Ascending aorta (tissue), 2 donors: ENCODE measurements around the gene NEIL1. TPM values are rescaled to one million over a fixed set of nuclear protein-coding genes. Genes with fewer than 3 reads are reported as not detected.
"Not testable (repeated sequence)": the region's sequence is repeated elsewhere in the genome, so short reads cannot be mapped to it uniquely, and the experiment has no call there.

Source experiments
- DNase-seq, 2 donors: peaks; one replicate each; pipeline ENCODE4 v3.0.0-alpha.2; 2019; ENCODE audit warnings: low spot score in 2 of 2
- H3K27ac ChIP-seq, 2 donors: fragments of 200-600 bp; sonication (generic); one replicate each; pipeline ENCODE4 v1.5.1; 2016 to 2017; ENCODE audit warnings: mild to moderate bottlenecking in 1 of 2
- H3K27me3 ChIP-seq: fragments of 200-600 bp; sonication (generic); one replicate; pipeline ENCODE4 v1.5.1; 2017
- H3K36me3 ChIP-seq, 2 donors: fragments of 200-600 bp; sonication (generic); one replicate each; pipeline ENCODE4 v1.5.1; 2016
- H3K4me1 ChIP-seq, 2 donors: fragments of 200-600 bp; sonication (generic); one replicate each; pipeline ENCODE4 v1.5.1; 2016 to 2017; ENCODE audit warnings: mild to moderate bottlenecking in 1 of 2
- H3K4me3 ChIP-seq, 2 donors: fragments of 200-600 bp; sonication (generic); one replicate each; pipeline ENCODE4 v1.5.1; 2016 to 2017; ENCODE audit warnings: mild to moderate bottlenecking in 1 of 2
- H3K9me3 ChIP-seq, 2 donors: fragments of 200-600 bp; sonication (generic); one replicate each; pipeline ENCODE4 v1.5.1; 2016
- CTCF ChIP-seq, 3 experiments: fragments of 200-600 bp in 2 of 3; fragments of 450-650 bp in 1 of 3; sonication (generic) in 2 of 3; IDR thresholded peaks; one replicate each; pipeline ENCODE4 v1.5.1; 2016 to 2019; ENCODE audit warnings: antibody characterized with exemption in 3 of 3, mild to moderate bottlenecking in 1 of 3, moderate library complexity in 1 of 3
- intact Hi-C: fragments of 100-400 bp; cut with DNase I; formaldehyde crosslinking; loops from one replicate; pipeline ENCODE4 v1.15.1; 2023
- total RNA-seq: library from RNA; depleted of rRNA; stranded (reverse); fragments of >200 nt; gene quantifications from one replicate; pipeline ENCODE4 v1.1.0, GENCODE V29; 2016

NEIL1 gene
- total RNA-seq, 1 donor from 2014 or later, result 104 TPM

GRCh38 chr15:75348562-75349350 lies 1.9 kb downstream of the NEIL1 start:
- Histone ChIP-seq H3K4me3 (peak overlapping the region; percentile 90 to 94), H3K4me1 (peaks cover 6 to 11% of the 10 kb centered on the region in 2 donors), H3K27ac (no peak overlapping the region), H3K36me3 (no peaks in the 10 kb centered on the region), H3K27me3 (no peaks in the 10 kb centered on the region), H3K9me3 (no peaks in the 10 kb centered on the region)
- no peak for TF ChIP-seq CTCF (IDR thresholded peaks at IDR 0.05)
- intact Hi-C loops, result loop anchor here (1.0 kb wide), 1 partner anchor 20 kb away; the partner anchor contains the start of gene MAN2C1
- no peak for DNase-seq

- H3K36me3 ChIP-seq, DNase-seq, H3K27ac ChIP-seq, H3K9me3 ChIP-seq, intact Hi-C loops, H3K27me3 ChIP-seq: not testable (repeated sequence)
- H3K4me3 ChIP-seq, result peak overlapping the region in 1 of 2 donors; percentile 90
- H3K4me1 ChIP-seq, result peaks cover 6 to 11% of the 10 kb centered on the region in 2 donors
Observed at GRCh38 chr15:75349351-75349669, 2.5 kb downstream of the NEIL1 start.

- Histone ChIP-seq H3K9me3 (no peaks in the 10 kb centered on the region), H3K27me3 (no peaks in the 10 kb centered on the region), H3K36me3 (peaks cover under 1 to 7% of the 10 kb centered on the region in 2 donors), H3K27ac (no peak overlapping the region), H3K4me1 (peaks cover 6 to 11% of the 10 kb centered on the region in 2 donors), H3K4me3 (no peak overlapping the region)
- intact Hi-C loops, result no loop called here
- DNase-seq, result peak in 1 of 2 donors; percentile 33
- TF ChIP-seq CTCF (IDR thresholded peaks at IDR 0.05), result no peak
Observed at GRCh38 chr15:75349851-75350588, 3.2 kb downstream of the NEIL1 start.

GRCh38 chr15:75350601-75351361 lies 3.9 kb downstream of the NEIL1 start:
- peaks cover 6 to 11% of the 10 kb centered on the region in 2 donors for H3K4me1 ChIP-seq
- intact Hi-C loops, result no loop called here

GRCh38 chr15:75352186-75353080 lies 5.6 kb downstream of the NEIL1 start:
- intact Hi-C loops, result no loop called here
- peaks cover 6 to 8% of the 10 kb centered on the region in 2 donors for H3K4me1 ChIP-seq
- peaks cover 16 to 31% of the 10 kb centered on the region in 2 donors for H3K36me3 ChIP-seq
- no peak for DNase-seq
- no peaks in the 10 kb centered on the region for H3K27me3 ChIP-seq
- H3K9me3 ChIP-seq, result no peaks in the 10 kb centered on the region
- no peak for TF ChIP-seq CTCF (IDR thresholded peaks at IDR 0.05)
- H3K27ac ChIP-seq, result no peak overlapping the region
- no peak overlapping the region for H3K4me3 ChIP-seq

More at GRCh38 chr15:75350601-75351361, 3.9 kb downstream of the NEIL1 start:
- H3K27ac ChIP-seq, result peak overlapping the region in 1 of 2 donors; percentile 16
- no peak overlapping the region for H3K4me3 ChIP-seq
- H3K9me3 ChIP-seq, result no peaks in the 10 kb centered on the region
- no peaks in the 10 kb centered on the region for H3K27me3 ChIP-seq
- peaks cover 6 to 15% of the 10 kb centered on the region in 2 donors for H3K36me3 ChIP-seq
- no peak for DNase-seq
- no peak for TF ChIP-seq CTCF (IDR thresholded peaks at IDR 0.05)
